NCI-H187 (cell line): ENCODE results near the gene PCDHGA9.
"Not testable (repeated sequence)": the region's sequence is repeated elsewhere in the genome, so short reads cannot be mapped to it uniquely, and the experiment has no call there.

Experiments
- DNase-seq, 2 experiments: peaks; one replicate each; lab custom pipeline; 2025; lab: John Stamatoyannopoulos, UW

PCDHGA9 gene

DNA sequence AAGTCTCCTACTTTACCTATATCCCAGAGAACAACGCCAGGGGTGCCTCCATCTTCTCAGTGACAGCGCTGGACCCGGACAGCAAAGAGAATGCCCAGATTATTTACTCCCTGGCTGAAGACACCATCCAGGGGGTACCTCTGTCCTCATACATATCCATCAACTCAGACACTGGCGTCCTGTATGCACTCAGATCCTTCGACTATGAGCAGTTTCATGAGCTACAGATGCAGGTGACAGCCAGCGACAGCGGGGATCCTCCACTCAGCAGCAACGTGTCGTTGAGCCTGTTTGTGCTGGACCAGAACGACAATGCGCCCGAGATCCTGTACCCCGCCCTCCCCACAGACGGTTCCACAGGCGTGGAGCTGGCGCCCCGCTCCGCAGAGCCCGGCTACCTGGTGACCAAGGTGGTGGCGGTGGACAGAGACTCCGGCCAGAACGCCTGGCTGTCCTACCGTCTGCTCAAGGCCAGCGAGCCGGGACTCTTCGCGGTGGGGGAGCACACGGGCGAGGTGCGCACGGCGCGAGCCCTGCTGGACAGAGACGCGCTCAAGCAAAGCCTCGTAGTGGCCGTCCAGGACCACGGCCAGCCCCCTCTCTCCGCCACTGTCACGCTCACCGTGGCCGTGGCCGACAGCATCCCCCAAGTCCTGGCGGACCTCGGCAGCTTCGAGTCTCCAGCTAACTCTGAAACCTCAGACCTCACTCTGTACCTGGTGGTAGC, 12.1 kb downstream of the PCDHGA9 start:
- not testable (repeated sequence) for DNase-seq

DNA sequence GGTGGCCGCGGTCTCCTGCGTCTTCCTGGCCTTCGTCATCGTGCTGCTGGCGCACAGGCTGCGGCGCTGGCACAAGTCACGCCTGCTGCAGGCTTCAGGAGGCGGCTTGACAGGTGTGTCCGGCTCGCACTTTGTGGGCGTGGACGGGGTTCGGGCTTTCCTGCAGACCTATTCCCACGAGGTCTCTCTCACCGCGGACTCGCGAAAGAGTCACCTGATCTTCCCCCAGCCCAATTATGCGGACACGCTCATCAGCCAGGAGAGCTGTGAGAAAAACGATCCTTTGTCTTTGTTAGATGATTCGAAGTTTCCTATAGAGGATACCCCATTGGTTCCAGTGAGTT, 12.7 kb downstream of the PCDHGA9 start:
- not testable (repeated sequence) for DNase-seq

DNA sequence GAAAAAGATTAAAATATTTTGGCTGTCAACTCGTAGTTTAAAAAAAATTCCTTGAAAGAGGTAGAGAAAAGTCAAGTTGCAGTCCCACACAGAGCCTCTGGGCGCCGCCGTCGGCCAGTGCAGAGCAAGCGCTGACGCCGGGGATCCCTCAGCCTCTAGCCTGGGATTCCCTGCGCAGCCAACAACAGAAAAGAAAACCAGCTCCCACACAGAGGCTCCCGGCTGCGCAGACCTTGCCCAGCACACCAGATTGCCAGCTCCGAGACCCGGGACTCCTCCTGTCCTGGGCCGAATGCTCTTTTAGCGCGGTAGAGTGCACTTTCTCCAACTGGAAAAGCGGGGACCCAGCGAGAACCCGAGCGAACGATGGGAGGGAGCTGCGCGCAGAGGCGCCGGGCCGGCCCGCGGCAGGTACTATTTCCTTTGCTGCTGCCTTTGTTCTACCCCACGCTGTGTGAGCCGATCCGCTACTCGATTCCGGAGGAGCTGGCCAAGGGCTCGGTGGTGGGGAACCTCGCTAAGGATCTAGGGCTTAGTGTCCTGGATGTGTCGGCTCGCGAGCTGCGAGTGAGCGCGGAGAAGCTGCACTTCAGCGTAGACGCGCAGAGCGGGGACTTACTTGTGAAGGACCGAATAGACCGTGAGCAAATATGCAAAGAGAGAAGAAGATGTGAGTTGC, 15.1 kb downstream of the PCDHGA9 start, which contains the start of gene PCDHGB7:
PCDHGB7 (plus strand) TSS at position 184 of the 679 bp plus-strand sequence; CDS start at position 367, 183 bp downstream.
- not testable (repeated sequence) for DNase-seq

DNA sequence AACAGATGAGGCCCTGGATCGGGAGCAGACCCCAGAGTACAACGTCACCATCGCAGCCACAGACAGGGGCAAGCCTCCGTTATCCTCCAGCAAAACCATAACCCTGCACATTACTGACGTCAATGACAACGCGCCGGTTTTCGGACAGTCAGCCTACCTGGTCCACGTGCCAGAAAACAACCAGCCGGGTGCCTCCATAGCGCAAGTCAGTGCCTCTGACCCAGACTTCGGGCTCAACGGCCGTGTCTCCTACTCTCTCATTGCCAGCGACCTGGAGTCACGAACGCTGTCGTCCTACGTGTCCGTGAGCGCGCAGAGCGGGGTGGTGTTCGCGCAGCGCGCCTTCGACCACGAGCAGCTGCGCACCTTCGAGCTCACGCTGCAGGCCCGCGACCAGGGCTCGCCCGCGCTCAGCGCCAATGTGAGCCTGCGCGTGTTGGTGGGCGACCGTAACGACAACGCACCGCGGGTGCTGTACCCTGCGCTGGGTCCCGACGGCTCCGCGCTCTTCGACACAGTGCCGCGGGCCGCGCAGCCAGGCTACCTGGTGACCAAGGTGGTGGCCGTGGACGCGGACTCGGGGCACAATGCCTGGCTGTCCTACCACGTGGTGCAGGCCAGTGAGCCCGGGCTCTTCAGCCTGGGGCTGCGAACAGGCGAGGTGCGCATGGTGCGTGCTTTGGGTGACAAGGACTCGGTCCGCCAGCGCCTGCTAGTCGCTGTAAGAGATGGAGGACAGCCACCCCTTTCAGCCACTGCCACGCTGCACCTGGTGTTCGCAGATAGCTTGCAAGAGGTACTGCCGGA, 16.7 kb downstream of the PCDHGA9 start:
- DNase-seq, result no peak

DNA sequence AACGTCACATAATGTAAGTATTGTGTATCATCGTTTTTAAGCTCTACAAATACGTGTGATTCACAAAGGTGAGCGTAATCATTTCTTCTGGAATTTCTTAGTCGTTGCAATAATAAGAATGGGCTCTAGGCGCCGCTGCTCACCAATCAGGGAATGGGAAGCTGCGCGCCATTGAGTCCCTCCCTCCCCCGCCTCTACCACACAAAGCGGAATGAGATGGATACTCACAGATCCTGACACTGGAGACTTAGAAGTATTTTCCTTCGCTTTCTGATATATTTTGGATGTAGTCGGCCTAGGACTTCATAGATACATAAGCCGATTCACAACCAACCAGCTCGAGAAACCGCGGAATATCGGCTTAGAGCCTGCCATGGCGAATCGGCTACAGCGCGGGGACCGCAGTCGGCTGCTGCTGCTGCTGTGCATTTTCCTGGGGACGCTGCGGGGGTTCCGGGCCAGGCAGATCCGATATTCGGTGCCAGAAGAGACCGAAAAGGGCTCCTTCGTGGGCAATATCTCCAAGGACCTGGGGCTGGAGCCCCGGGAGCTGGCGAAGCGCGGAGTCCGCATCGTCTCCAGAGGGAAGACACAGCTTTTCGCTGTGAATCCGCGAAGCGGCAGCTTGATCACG, 18.4 kb downstream of the PCDHGA9 start, which contains the start of gene PCDHGA11:
PCDHGA11 (plus strand) TSS at position 197 of the 634 bp plus-strand sequence; CDS start at position 374, 177 bp downstream.
- no peak for DNase-seq

DNA sequence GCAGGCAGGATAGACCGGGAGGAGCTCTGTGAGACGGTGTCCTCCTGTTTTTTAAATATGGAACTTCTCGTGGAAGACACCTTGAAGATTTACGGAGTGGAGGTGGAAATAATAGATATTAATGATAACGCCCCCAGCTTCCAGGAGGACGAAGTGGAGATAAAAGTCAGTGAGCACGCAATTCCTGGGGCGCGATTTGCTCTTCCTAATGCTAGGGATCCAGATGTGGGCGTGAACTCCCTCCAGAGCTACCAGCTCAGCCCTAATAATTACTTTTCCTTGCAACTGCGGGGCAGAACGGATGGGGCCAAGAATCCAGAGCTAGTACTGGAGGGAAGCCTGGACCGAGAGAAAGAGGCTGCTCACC, 18.9 kb downstream of the PCDHGA9 start:
- no peak for DNase-seq

DNA sequence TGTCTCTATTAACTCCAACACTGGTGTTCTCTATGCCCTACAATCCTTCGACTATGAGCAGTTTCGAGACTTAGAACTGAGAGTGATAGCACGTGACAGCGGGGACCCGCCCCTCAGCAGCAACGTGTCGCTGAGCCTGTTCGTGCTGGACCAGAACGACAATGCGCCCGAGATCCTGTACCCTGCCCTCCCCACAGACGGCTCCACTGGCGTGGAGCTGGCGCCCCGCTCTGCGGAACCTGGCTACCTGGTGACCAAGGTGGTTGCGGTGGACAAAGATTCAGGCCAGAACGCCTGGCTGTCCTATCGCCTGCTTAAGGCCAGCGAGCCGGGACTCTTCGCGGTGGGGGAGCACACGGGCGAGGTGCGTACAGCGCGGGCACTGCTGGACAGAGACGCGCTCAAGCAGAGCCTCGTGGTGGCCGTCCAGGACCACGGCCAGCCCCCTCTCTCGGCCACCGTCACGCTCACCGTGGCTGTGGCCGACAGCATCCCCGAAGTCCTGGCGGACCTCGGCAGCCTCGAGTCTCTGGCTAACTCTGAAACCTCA, 20.2 kb downstream of the PCDHGA9 start:
- DNase-seq, result no peak

DNA sequence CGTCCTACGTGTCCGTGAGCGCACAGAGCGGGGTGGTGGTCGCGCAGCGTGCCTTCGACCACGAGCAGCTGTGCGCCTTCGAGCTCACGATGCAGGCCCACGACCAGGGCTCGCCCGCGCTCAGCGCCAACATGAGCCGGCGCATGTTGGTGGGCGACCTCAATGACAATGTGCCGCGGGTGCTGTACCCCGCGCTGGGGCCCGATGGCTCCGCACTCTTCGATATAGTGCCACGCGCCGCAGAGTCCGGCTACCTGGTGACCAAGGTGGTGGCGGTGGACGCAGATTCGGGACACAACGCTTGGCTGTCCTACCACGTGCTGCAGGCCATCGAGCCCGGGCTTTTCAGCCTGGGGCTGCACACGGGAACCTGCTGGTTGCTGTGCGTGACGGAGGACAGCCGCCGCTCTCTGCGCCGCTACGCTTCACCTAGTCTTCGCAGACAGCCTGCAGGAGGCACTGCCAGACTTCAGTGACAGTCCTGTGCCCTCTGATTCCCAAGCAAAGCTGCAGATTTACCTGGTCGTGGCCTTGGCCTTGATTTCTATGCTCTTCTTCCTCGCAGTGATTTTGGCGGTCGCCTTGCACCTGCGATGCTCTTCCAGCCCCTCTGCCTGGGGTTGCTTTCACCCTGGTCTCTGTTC, 25.3 kb downstream of the PCDHGA9 start:
- no peak for DNase-seq

DNA sequence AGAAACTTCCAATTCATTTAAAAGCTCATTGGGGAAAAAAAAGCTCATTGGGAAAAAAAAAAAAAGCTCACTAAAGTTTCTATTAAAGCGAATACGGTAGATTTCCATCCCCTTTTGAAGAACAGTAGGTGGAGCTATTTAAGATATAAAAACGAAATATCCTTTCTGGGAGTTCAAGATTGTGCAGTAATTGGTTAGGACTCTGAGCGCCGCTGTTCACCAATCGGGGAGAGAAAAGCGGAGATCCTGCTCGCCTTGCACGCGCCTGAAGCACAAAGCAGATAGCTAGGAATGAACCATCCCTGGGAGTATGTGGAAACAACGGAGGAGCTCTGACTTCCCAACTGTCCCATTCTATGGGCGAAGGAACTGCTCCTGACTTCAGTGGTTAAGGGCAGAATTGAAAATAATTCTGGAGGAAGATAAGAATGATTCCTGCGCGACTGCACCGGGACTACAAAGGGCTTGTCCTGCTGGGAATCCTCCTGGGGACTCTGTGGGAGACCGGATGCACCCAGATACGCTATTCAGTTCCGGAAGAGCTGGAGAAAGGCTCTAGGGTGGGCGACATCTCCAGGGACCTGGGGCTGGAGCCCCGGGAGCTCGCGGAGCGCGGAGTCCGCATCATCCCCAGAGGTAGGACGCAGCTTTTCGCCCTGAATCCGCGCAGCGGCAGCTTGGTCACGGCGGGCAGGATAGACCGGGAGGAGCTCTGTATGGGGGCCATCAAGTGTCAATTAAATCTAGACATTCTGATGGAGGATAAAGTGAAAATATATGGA, 27.9 kb downstream of the PCDHGA9 start, which contains the start of gene PCDHGA12:
PCDHGA12 (plus strand) TSS at position 176 of the 782 bp plus-strand sequence; CDS start at position 429, 253 bp downstream.
- DNase-seq, result no peak

DNA sequence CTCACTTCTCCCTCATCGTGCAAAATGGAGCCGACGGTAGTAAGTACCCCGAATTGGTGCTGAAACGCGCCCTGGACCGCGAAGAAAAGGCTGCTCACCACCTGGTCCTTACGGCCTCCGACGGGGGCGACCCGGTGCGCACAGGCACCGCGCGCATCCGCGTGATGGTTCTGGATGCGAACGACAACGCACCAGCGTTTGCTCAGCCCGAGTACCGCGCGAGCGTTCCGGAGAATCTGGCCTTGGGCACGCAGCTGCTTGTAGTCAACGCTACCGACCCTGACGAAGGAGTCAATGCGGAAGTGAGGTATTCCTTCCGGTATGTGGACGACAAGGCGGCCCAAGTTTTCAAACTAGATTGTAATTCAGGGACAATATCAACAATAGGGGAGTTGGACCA, 28.7 kb downstream of the PCDHGA9 start:
- DNase-seq, result no peak

DNA sequence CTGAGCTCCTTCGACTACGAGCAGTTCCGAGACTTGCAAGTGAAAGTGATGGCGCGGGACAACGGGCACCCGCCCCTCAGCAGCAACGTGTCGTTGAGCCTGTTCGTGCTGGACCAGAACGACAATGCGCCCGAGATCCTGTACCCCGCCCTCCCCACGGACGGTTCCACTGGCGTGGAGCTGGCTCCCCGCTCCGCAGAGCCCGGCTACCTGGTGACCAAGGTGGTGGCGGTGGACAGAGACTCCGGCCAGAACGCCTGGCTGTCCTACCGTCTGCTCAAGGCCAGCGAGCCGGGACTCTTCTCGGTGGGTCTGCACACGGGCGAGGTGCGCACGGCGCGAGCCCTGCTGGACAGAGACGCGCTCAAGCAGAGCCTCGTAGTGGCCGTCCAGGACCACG, 29.7 kb downstream of the PCDHGA9 start:
- DNase-seq, result not testable (repeated sequence)

DNA sequence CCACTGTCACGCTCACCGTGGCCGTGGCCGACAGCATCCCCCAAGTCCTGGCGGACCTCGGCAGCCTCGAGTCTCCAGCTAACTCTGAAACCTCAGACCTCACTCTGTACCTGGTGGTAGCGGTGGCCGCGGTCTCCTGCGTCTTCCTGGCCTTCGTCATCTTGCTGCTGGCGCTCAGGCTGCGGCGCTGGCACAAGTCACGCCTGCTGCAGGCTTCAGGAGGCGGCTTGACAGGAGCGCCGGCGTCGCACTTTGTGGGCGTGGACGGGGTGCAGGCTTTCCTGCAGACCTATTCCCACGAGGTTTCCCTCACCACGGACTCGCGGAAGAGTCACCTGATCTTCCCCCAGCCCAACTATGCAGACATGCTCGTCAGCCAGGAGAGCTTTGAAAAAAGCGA, 30.1 kb downstream of the PCDHGA9 start:
- DNase-seq, result not testable (repeated sequence)

DNA sequence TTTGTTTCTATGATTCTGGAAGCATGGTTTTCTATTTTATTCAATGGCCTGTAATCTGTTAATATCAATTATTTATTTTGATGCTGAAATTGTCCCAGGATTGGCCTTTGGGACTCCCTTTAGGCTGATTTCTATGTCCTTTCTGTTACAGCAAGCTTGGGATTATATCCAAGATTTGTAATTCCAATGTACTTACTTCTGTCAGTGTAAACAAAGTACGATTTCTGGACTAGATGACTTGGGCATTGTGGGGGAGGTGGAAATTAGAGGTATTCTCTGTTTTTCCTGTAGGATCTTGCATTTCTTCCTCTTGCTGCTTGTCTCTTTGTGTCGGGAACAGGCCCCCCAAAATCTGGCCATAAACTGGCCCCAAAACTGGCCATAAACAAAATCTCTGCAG, 31.4 kb downstream of the PCDHGA9 start:
- DNase-seq, result no peak

DNA sequence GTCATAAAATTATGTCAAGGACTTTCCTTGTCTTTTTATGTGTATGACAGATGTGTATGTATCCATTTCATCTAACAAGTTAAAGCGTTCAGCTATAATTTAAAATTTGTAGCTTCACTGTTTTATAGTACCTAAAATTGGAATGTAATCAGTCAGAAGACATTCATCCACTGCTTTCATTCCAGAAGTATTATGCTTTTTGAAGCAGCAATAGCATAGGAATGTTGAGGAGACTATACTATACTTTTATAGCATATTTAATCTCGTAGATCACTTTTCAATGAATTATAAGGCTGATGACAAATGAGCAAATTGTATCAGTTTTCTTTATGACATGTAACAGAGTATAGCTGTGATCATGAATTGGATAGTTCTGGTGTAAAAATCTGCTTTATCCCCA, 34.6 kb downstream of the PCDHGA9 start:
- no peak for DNase-seq

DNA sequence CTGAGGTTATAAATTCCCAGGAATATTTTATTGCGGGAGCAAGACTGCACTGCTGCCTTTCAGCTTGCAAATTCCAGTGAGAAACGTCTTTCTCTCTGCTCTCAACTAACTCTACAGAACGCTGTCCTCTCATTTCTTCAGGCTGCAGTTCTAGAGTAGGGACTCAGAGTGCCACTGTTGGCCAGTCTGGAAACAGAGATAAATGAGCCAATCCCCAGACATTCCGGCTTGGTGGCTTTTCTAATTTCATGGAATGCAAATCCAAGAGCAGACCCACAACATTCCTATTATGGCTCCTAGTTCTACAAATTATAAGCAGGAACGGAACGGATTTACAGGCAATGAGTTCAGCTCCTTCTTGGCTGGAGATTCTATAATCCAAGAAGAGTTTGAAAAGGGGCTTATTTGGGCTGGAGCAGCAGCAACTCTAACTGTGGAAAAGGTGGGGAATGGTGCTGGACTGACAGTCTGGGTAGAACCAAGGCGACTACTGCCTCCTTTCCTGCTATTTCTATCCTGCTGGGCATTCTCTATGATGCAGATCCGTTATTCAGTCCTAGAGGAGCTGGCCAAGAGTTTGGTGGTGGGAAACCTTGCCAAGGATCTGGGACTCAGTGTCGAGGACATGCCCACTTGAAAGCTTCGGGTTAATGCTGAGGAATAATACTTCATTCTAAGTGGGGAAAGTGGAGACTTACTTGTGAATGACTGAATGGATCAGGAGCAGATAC, 37.0 kb downstream of the PCDHGA9 start:
- no peak for DNase-seq

DNA sequence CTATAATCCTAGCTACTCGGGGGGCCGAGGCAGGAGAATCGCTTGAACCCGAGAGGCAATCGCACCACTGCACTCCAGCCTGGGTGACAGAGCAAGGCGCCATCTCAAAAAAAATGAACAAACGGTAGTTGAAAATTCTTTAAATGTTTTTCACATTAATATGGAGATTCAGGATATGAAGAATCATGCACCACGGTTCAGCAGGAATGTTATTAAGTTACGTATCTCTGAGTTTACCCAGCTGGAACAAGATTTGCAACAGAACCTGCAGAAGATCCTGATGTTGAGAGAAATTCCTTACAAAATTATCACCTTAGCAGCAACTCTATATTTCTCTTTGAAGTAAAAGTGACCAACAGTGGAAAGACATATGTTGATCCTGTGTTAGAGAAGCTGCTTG, 37.8 kb downstream of the PCDHGA9 start:
- DNase-seq, result no peak

DNA sequence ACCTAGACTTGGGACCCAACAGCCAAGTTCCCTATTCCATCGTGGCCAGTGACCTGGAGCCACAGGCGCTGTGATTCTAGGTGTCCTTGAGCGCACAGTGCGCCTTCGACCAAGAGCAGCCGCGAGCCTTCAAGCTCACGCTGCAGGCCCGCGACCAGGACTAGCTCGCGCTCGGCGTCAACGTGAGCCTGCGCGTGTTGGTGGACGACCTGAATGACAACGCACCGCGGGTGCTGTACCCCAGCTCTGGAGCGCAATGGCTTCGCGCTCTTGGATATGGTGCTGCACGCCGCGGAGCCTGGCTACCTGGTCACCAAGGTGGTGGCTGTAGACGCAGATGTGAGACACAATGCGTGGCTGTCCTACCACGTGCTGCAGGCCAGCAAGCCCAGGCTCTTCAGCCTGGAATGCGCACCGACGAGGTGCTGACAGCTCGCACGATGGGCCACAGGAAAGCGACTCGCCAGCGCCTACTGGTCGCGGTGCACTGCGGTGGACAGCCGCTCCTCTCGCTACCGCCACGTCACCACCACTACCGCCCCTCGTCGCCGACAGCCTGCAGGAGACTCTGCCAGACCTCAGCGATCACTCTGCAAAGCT, 39.1 kb downstream of the PCDHGA9 start:
- no peak for DNase-seq
